Measurements from ENCODE around the gene STEEP1.

STEEP1 gene

DNA sequence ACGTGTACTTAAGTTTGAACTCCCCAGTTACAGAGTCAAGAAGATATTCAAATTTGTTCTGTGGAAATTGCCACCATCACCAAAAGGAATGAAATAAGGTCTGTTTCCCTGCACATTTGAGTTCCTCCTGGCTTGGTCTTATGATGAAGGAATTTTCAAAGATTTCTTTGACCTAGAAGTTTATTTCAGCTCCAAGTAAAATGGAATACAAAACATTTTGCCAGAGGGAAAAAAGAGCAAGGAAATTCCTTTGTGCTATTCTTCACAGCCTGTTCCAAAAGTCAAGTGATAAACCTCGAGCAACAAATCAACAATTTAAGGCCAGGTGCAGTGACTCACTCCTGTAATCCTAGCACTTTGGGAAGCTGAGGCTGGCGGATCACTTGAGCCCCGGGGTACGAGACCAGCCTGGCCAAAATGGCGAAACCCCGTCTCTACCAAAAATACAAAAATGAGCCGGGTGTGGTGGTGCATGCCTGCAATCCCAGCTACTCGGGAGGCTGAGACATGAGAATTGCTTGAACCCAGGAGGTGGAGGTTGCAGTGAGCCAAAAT is 37.6 kb upstream of the STEEP1 start:
- Histone ChIP-seq H3K9me2 (replicated peaks; ENCODE audit: control insufficient read depth, low read length) (no peaks in the 10 kb centered on the region), H3K4me1 (ENCODE audit: control insufficient read depth, low read length) (peaks cover 30% of the 10 kb centered on the region), H3K4me2 (ENCODE audit: low read length) (no peak overlapping the region; the same call in 1 of the 2 replicates), H3K27me3 (ENCODE audit: control insufficient read depth, low read length) (no peaks in the 10 kb centered on the region), H3K27ac (ENCODE audit: low read depth, low read length) (no peak overlapping the region), H3K36me3 (ENCODE audit: control insufficient read depth, low read length) (peaks cover 37% of the 10 kb centered on the region), H3K79me2 (ENCODE audit: control insufficient read depth, low read length) (peaks cover 80% of the 10 kb centered on the region), H3K9me3 (ENCODE audit: control insufficient read depth, insufficient read depth, low read length) (no peaks in the 10 kb centered on the region), H3K4me3 (ENCODE audit: low read length) (no peak overlapping the region), H3F3A (ENCODE audit: control insufficient read depth, insufficient read depth) (no peaks in the 10 kb centered on the region), H4K20me1 (ENCODE audit: control insufficient read depth, insufficient read depth, low read depth, low read length) (0 out of 2 replicates have a peak, but pooled peaks cover 4% of the 10 kb centered on the region)
- no peak for TF ChIP-seq EZH2phosphoT487 (IDR thresholded peaks at IDR 0.05; ENCODE audit: borderline replicate concordance, low read length)
- TF ChIP-seq, protein P1, sequence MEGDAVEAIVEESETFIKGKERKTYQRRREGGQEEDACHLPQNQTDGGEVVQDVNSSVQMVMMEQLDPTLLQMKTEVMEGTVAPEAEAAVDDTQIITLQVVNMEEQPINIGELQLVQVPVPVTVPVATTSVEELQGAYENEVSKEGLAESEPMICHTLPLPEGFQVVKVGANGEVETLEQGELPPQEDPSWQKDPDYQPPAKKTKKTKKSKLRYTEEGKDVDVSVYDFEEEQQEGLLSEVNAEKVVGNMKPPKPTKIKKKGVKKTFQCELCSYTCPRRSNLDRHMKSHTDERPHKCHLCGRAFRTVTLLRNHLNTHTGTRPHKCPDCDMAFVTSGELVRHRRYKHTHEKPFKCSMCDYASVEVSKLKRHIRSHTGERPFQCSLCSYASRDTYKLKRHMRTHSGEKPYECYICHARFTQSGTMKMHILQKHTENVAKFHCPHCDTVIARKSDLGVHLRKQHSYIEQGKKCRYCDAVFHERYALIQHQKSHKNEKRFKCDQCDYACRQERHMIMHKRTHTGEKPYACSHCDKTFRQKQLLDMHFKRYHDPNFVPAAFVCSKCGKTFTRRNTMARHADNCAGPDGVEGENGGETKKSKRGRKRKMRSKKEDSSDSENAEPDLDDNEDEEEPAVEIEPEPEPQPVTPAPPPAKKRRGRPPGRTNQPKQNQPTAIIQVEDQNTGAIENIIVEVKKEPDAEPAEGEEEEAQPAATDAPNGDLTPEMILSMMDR (IDR thresholded peaks at IDR 0.05; ENCODE audit: low read depth, low read length, poor library complexity, severe bottlenecking) = no peak

DNA sequence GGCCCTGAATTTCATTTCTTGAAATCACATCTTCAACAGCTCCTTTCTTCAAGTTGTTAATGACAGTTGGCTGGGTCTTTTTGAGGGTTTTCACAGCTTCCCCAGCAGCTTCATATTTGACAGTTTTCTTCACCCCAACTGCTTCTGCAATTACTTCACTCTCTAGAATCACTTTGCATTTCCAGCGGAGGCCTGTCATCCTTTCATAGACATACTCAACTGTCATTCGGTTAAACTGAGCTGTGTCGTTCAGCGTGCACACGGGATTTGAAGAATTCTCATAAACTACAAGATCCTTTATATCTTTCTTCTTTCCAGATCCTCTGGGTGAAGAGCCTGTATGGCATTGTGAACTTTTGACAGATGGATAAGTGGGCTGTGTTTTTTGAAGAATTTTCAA is 24.6 kb upstream of the STEEP1 start:
- H3K4me3 ChIP-seq (ENCODE audit: low read length) = no peak overlapping the region
- no peaks in the 10 kb centered on the region for H3K4me1 ChIP-seq (ENCODE audit: control insufficient read depth, low read length)
- no peaks in the 10 kb centered on the region for H4K20me1 ChIP-seq (ENCODE audit: control insufficient read depth, insufficient read depth, low read depth, low read length)
- H3K27me3 ChIP-seq (ENCODE audit: control insufficient read depth, low read length) = no peaks in the 10 kb centered on the region
- H3K79me2 ChIP-seq (ENCODE audit: control insufficient read depth, low read length) = peaks cover 12% of the 10 kb centered on the region; the same call in 1 of the 2 replicates
- H3K9me3 ChIP-seq (ENCODE audit: control insufficient read depth, insufficient read depth, low read length) = no peaks in the 10 kb centered on the region
- no peak overlapping the region for H3K4me2 ChIP-seq (ENCODE audit: low read length)
- no peak for TF ChIP-seq EZH2phosphoT487 (IDR thresholded peaks at IDR 0.05; ENCODE audit: borderline replicate concordance, low read length)
- TF ChIP-seq, protein P1 (IDR thresholded peaks at IDR 0.05; ENCODE audit: low read depth, low read length, poor library complexity, severe bottlenecking) = no peak
- H3K9me2 ChIP-seq (replicated peaks; ENCODE audit: control insufficient read depth, low read length) = no peaks in the 10 kb centered on the region
- H3F3A ChIP-seq (ENCODE audit: control insufficient read depth, insufficient read depth) = no peaks in the 10 kb centered on the region
- no peak overlapping the region for H3K27ac ChIP-seq (ENCODE audit: low read depth, low read length)
- H3K36me3 ChIP-seq (ENCODE audit: control insufficient read depth, low read length) = peaks cover 60% of the 10 kb centered on the region

DNA sequence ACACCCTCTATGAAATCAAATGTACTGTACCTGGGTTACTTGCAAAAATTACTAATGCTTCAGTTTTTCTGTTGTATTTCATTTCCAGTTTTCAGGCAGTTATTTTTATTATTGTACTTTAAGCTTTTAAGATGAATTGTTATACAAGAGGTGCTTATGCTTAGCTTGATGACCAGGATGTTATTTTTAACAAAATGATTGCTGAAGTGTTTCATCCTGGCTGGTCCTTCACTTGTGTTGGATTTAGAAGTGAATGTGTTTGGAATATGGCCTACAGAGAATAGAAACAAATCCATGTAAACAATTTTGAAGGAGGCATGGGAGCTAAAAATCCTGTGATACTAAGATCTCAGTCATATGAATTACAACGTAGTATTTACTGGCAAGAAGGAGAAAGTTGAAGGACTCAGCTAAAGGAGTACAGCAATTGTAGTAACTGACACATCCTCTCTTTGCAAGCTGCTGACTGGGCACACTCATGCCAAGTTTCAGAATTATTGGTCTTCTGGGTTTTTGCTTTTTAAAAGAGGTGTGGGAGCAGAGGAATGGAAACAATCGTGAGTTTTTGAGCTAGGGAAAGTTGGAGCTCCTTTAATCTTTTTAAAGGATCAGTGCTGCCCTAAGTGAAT is 18.3 kb upstream of the STEEP1 start:
- Histone ChIP-seq H3K36me3 (ENCODE audit: control insufficient read depth, low read length) (peaks cover 21% of the 10 kb centered on the region), H3K4me2 (ENCODE audit: low read length) (no peak overlapping the region), H3K79me2 (ENCODE audit: control insufficient read depth, low read length) (peaks cover 2% of the 10 kb centered on the region; the same call in 1 of the 2 replicates), H3F3A (ENCODE audit: control insufficient read depth, insufficient read depth) (peaks cover 8% of the 10 kb centered on the region; the same call in 1 of the 2 replicates), H3K27ac (ENCODE audit: low read depth, low read length) (no peak overlapping the region), H3K27me3 (ENCODE audit: control insufficient read depth, low read length) (no peaks in the 10 kb centered on the region), H3K9me2 (replicated peaks; ENCODE audit: control insufficient read depth, low read length) (no peaks in the 10 kb centered on the region), H4K20me1 (ENCODE audit: control insufficient read depth, insufficient read depth, low read depth, low read length) (no peaks in the 10 kb centered on the region), H3K4me1 (ENCODE audit: control insufficient read depth, low read length) (peaks cover 23% of the 10 kb centered on the region), H3K4me3 (ENCODE audit: low read length) (no peak overlapping the region), H3K9me3 (ENCODE audit: control insufficient read depth, insufficient read depth, low read length) (no peaks in the 10 kb centered on the region)
- TF ChIP-seq, protein P1 (IDR thresholded peaks at IDR 0.05; ENCODE audit: low read depth, low read length, poor library complexity, severe bottlenecking) = no peak
- TF ChIP-seq EZH2phosphoT487 (IDR thresholded peaks at IDR 0.05; ENCODE audit: borderline replicate concordance, low read length) = no peak
